BLaER1 treated with 17β-estradiol and CSF1 and Interleukin-3, amounts not matched to agents 10 nM and 100 nM (cell line): ENCODE measurements around the gene PLEKHO1.
A peak's percentile ranks its signal among the peaks of the same experiment; 100 is the strongest.
"Not testable (repeated sequence)": the region's sequence is repeated elsewhere in the genome, so short reads cannot be mapped to it uniquely, and the experiment has no call there.

Experiments used
- H3K27ac ChIP-seq, 11 experiments: shearing (Covaris generic); formaldehyde crosslinking; 2 replicates each; pipeline ENCODE4 v1.8.1; 2022
- H3K27me3 ChIP-seq, 11 experiments: shearing (Covaris generic); formaldehyde crosslinking; 2 replicates each; pipeline ENCODE4 v1.8.1; 2022
- H3K36me3 ChIP-seq, 11 experiments: shearing (Covaris generic); formaldehyde crosslinking; 2 replicates each; pipeline ENCODE4 v1.8.1; 2022
- H3K4me1 ChIP-seq, 10 experiments: shearing (Covaris generic); formaldehyde crosslinking; 2 replicates each; pipeline ENCODE4 v1.8.1; 2022
- H3K4me2 ChIP-seq, 11 experiments: shearing (Covaris generic); formaldehyde crosslinking; 2 replicates each; pipeline ENCODE4 v1.8.1; 2022
- H3K4me3 ChIP-seq, 10 experiments: shearing (Covaris generic); formaldehyde crosslinking; 2 replicates each; pipeline ENCODE4 v1.8.1; 2022
- H3K9ac ChIP-seq, 11 experiments: shearing (Covaris generic); formaldehyde crosslinking; 2 replicates each; pipeline ENCODE4 v1.8.1; 2022
- H3K9me3 ChIP-seq, 11 experiments: shearing (Covaris generic); formaldehyde crosslinking; replicated peaks in 1 of 11; 2 replicates each; pipeline ENCODE4 v1.8.1; 2022
- H4K20me1 ChIP-seq, 11 experiments: shearing (Covaris generic); formaldehyde crosslinking; 2 replicates each; pipeline ENCODE4 v1.8.1; 2022
- Cebpa-rat ChIP-seq, 11 experiments: shearing (Covaris generic); IDR thresholded peaks; 2 replicates each; pipeline ENCODE4 v1.8.1; 2022

The PLEKHO1 gene

DNA sequence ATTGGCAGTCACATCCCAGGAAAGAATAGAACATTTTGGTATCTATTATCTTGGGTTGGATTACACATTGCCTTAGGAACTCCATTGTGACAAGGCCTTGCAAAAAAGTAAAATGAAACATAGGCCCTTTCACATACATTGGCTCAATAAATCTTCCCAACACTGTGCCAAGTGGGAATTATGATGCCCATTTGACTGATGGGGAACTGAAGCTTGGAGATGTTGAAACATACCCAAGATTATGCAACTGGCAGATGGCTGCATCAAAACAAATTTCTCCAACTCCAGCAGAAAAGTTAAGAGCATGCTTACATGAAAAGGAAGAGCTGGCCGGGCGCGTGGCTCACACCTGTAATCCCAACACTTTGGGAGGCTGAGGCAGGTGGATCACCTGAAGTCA is 26.9 kb downstream of the PLEKHO1 start:
- Histone ChIP-seq H3K27ac (peak overlapping the region in 6 of 11 experiments; percentile 23 to 64 (median 44); a peak in 9 of 22 replicates), H3K36me3 (no peaks in the 10 kb centered on the region), H3K9me3 (no peaks in the 10 kb centered on the region), H4K20me1 (no peaks in the 10 kb centered on the region), H3K4me2 (peak overlapping the region in 6 of 11 experiments; percentile 13 to 69 (median 62); a peak in 11 of 22 replicates), H3K27me3 (no peaks in the 10 kb centered on the region), H3K4me1 (peaks cover 6 to 77% (median 40%) of the 10 kb centered on the region in 10 experiments; a peak in 17 of 20 replicates), H3K9ac (no peak overlapping the region; a peak in 1 of 22 replicates), H3K4me3 (no peak overlapping the region)
- TF ChIP-seq Cebpa-rat (IDR thresholded peaks at IDR 0.05): peak in 6 of 11 experiments; percentile 17 to 83 (median 33); a peak in 5 of 22 replicates

DNA sequence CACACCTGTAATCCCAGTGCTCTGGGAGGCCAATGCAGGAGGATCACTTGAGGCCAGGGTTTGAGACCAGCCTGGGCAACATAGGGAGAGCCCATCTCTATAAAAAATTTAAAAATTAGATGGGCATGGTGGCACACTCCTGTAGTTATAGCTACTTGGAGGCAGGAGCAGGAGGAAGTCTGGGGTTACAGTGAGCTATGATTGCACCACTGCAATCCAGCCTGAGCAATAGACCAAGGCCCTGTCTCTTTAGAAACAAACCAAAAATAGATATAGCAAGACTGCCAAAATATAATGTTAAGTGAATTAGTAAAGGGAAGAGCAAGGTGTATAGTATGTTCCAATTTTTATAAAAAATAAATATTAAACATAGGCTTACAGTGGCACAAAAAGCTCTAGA is 28.8 kb downstream of the PLEKHO1 start:
- TF ChIP-seq Cebpa-rat (IDR thresholded peaks at IDR 0.05): peak in 4 of 11 experiments; percentile 39 to 41 (median 40); a peak in 3 of 22 replicates
- H3K9ac ChIP-seq: no peak overlapping the region; a peak in 1 of 22 replicates
- H3K27me3 ChIP-seq: no peaks in the 10 kb centered on the region
- no peaks in the 10 kb centered on the region for H4K20me1 ChIP-seq
- H3K27ac ChIP-seq: peak overlapping the region in 5 of 11 experiments; percentile 6 to 53 (median 45); a peak in 8 of 22 replicates
- H3K36me3 ChIP-seq: no peaks in the 10 kb centered on the region
- no peaks in the 10 kb centered on the region for H3K9me3 ChIP-seq
- H3K4me2 ChIP-seq: peak overlapping the region in 8 of 11 experiments; percentile 14 to 69 (median 60); a peak in 14 of 22 replicates
- H3K4me3 ChIP-seq: no peak overlapping the region
- H3K4me1 ChIP-seq: peaks cover 7 to 91% (median 44%) of the 10 kb centered on the region in 10 experiments; a peak in 17 of 20 replicates

DNA sequence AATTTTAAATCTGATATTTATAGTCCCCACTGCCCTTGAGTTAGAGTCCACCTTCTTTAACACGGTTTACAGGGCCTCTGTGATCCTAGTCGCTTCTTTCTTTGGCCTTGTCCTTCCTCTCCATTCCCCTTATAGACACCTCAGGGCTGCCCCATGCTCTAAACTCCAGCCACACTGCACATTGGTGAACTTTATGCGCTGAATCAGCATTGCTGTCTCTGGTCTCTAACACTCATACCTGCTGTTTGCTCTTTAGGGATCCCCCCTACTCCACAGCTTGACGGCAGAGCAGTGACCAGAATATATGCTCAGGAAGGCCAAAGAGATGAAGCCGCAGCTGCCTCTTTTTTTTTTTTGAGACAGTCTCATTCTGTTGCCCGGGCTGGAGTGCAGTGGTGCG is 30.2 kb downstream of the PLEKHO1 start:
- H3K4me2 ChIP-seq: peak overlapping the region in 5 of 11 experiments; percentile 58 to 69 (median 62); a peak in 10 of 22 replicates
- no peaks in the 10 kb centered on the region for H3K27me3 ChIP-seq
- peaks cover 7 to 94% (median 45%) of the 10 kb centered on the region in 10 experiments; a peak in 17 of 20 replicates for H3K4me1 ChIP-seq
- H3K27ac ChIP-seq: peak overlapping the region in 3 of 11 experiments; percentile 44 to 48 (median 46); a peak in 6 of 22 replicates
- H3K36me3 ChIP-seq: no peaks in the 10 kb centered on the region
- TF ChIP-seq Cebpa-rat (IDR thresholded peaks at IDR 0.05): no peak
- H3K9me3 ChIP-seq: no peaks in the 10 kb centered on the region
- H3K9ac ChIP-seq: no peak overlapping the region
- H4K20me1 ChIP-seq: no peaks in the 10 kb centered on the region
- no peak overlapping the region for H3K4me3 ChIP-seq

DNA sequence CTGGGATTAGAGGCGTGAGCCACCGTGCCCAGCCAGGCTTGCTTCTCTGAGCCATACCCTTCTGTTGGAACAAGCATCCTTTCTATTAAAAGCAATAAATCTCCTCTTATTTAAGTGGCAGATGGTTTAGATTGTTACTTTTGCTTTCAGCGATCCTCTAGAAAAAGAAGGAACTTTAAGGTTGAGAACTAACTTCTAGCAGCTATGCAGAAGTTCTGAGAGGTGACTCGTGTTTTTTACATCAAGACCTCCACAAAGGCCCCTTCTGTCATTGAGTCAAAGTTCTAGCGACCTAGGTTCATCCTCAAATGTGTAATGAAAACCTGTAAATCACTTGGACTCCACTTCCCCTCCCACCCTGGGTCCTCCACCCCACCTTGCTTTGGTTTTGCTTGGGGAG is 30.8 kb downstream of the PLEKHO1 start:
- TF ChIP-seq Cebpa-rat (IDR thresholded peaks at IDR 0.05): no peak
- H3K27me3 ChIP-seq: no peaks in the 10 kb centered on the region
- H3K4me2 ChIP-seq: peak overlapping the region in 6 of 11 experiments; percentile 35 to 69 (median 61); a peak in 12 of 22 replicates
- H3K9me3 ChIP-seq: no peaks in the 10 kb centered on the region
- H3K4me3 ChIP-seq: no peak overlapping the region
- H4K20me1 ChIP-seq: no peaks in the 10 kb centered on the region
- no peaks in the 10 kb centered on the region for H3K36me3 ChIP-seq
- H3K9ac ChIP-seq: no peak overlapping the region; a peak in 1 of 22 replicates
- peaks cover 7 to 92% (median 45%) of the 10 kb centered on the region in 10 experiments; a peak in 17 of 20 replicates for H3K4me1 ChIP-seq
- H3K27ac ChIP-seq: peak overlapping the region in 4 of 11 experiments; percentile 2 to 48 (median 45); a peak in 5 of 22 replicates

DNA sequence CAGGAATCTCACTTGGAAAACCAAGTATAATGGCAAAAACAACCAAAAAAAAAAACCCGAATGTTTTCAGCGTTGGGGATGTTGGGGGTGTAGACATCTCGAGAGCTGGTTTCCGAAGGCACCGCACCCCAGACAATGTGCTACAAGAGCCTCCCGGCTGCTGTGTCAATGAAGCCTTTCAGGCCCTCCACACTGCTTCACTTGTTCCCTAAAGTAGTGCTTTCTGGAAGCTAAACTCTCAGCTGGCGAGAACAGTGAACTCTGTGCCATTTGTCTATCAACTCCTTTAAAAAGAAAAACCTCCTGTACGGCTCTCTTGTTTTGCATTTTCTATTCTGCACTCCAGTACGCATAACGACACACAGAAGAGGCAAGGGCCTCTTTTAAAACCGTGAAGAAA is 32.5 kb downstream of the PLEKHO1 start:
- TF ChIP-seq Cebpa-rat (IDR thresholded peaks at IDR 0.05): no peak
- H3K9ac ChIP-seq: no peak overlapping the region
- H3K4me2 ChIP-seq: peak overlapping the region in 3 of 11 experiments; percentile 58 to 66 (median 62); a peak in 3 of 22 replicates
- no peaks in the 10 kb centered on the region for H4K20me1 ChIP-seq
- H3K4me3 ChIP-seq: no peak overlapping the region
- no peaks in the 10 kb centered on the region for H3K9me3 ChIP-seq
- H3K4me1 ChIP-seq: peaks cover 7 to 90% (median 50%) of the 10 kb centered on the region in 10 experiments; a peak in 18 of 20 replicates
- H3K27me3 ChIP-seq: no peaks in the 10 kb centered on the region
- H3K36me3 ChIP-seq: no peaks in the 10 kb centered on the region
- no peak overlapping the region for H3K27ac ChIP-seq

DNA sequence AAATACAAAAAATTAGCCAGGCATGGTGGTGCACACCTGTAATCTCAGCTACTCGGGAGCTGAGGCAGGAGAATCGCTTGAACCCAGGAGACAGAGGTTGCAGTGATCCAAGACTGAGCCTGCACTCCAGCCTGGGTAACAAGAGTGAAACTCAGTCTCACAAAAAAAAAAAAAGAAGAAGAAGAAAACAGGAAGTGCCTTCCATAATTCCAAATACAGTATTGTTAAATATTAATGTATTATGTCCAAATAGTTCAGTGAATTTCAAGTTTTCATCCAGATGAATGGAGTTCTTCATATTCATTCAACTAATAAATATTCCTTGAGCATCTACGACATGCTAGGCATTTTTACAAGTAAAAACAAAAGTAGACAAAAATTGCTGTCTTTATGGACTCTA is 33.3 kb downstream of the PLEKHO1 start:
- Histone ChIP-seq H3K4me3 (no peak overlapping the region), H4K20me1 (no peaks in the 10 kb centered on the region), H3K4me1 (peaks cover 15 to 90% (median 55%) of the 10 kb centered on the region in 10 experiments), H3K27me3 (no peaks in the 10 kb centered on the region), H3K36me3 (no peaks in the 10 kb centered on the region), H3K9ac (no peak overlapping the region), H3K9me3 (no peaks in the 10 kb centered on the region), H3K4me2 (peak overlapping the region in 4 of 11 experiments; percentile 20 to 62 (median 56); a peak in 6 of 22 replicates), H3K27ac (peak overlapping the region in 1 of 11 experiments; percentile 2; a peak in 2 of 22 replicates)
- no peak for TF ChIP-seq Cebpa-rat (IDR thresholded peaks at IDR 0.05)

DNA sequence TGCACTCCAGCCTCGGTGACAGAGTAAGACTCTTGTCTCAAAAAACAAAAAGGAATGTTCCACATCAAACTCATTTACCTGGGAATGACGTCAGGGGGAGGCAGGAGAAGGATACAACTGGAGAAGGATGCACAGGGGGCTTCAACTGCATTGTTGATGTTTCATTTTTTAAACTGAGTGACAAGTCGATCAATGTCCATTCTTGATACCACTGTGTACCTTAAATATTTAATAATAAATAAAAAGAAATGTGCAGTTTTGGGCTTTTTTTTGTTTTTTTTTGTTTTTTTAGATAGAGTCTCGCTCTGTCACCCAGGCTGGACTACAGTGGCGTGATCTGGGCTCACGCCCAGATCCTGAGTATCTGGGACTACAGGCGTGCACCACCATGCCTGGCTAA is 35.8 kb downstream of the PLEKHO1 start:
- Histone ChIP-seq H3K9ac (no peak overlapping the region), H4K20me1 (no peaks in the 10 kb centered on the region), H3K4me2 (peak overlapping the region in 3 of 11 experiments; percentile 73 to 88 (median 74); a peak in 4 of 22 replicates), H3K4me1 (peaks cover 17 to 69% (median 39%) of the 10 kb centered on the region in 10 experiments), H3K27ac (peak overlapping the region in 5 of 11 experiments; percentile 79 to 87 (median 85); a peak in 5 of 22 replicates), H3K27me3 (no peaks in the 10 kb centered on the region), H3K36me3 (no peaks in the 10 kb centered on the region), H3K9me3 (no peaks in the 10 kb centered on the region), H3K4me3 (no peak overlapping the region)
- TF ChIP-seq Cebpa-rat (IDR thresholded peaks at IDR 0.05): no peak

DNA sequence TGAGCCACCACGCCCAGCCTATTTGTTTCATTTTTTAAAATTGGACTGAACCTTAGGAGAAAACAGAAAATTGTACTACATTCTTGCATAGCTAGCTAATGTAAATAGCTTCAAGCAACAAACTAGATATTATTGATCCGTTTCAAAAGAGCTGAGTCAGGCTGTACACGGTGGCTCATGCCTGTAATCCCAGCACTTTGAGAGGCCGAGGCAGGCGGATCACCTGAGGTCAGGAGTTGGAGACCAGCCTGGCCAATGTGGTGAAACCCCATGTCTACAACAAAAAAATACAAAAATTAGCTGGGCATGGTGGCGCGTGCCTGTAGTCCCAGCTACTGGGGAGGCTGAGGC is 36.7 kb downstream of the PLEKHO1 start:
- H3K9me3 ChIP-seq, H3K27me3 ChIP-seq, H3K36me3 ChIP-seq, H4K20me1 ChIP-seq: not testable (repeated sequence)
- peak overlapping the region in 8 of 11 experiments; percentile 31 to 88 (median 62); a peak in 15 of 22 replicates for H3K4me2 ChIP-seq
- peak overlapping the region in 9 of 11 experiments; percentile 56 to 89 (median 81); a peak in 18 of 22 replicates for H3K27ac ChIP-seq
- H3K4me3 ChIP-seq: peak overlapping the region in 4 of 10 experiments; percentile 28 to 45 (median 36); a peak in 4 of 20 replicates
- peaks cover 11 to 60% (median 30%) of the 10 kb centered on the region in 10 experiments for H3K4me1 ChIP-seq
- peak overlapping the region in 7 of 11 experiments; percentile 54 to 80 (median 71); a peak in 14 of 22 replicates for H3K9ac ChIP-seq

DNA sequence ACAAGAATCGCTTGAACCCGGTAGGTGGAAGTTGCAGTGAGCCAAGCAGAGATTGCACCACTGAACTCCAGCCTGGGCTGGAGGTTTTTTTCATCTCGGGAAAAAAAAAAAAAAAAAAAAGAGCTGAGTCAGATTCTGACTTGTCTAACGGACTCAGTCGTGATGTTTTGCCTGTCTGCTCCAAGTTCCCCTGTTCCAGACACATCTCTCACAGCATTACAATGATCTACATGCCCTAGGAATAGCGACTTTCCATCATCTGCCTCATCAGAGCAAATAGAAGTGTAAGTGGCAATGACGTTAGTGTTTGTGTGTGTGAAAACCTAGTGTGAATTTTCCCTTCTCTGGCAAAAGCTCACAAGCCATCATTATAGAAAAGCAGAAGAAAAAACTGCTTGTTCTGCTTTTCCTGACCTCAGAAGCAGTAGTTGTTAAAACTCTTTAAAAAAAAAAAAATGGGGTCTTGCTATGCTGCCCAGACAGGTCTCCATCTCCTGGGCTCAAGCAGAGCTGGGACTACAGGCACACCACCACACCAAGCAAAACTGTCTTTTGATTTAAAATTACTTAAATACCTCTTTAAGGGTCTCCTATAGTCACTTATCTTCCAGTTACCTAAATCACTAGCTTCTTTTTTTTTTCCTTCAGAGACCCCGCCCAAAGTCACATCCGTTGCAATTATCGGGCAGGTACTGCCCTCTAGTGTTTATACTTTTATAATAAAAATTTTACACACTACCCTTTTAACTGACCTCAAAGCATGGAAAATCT is 37.3 kb downstream of the PLEKHO1 start:
- peak in 5 of 11 experiments; percentile 13 to 59 (median 42); a peak in 4 of 22 replicates for TF ChIP-seq Cebpa-rat (IDR thresholded peaks at IDR 0.05)
- Histone ChIP-seq H3K9me3 (no peaks in the 10 kb centered on the region), H4K20me1 (no peaks in the 10 kb centered on the region), H3K27me3 (no peaks in the 10 kb centered on the region), H3K4me2 (peak overlapping the region; percentile 41 to 88 (median 65)), H3K9ac (peak overlapping the region in 10 of 11 experiments; percentile 1 to 80 (median 67); a peak in 18 of 22 replicates), H3K36me3 (no peaks in the 10 kb centered on the region), H3K27ac (peak overlapping the region in 10 of 11 experiments; percentile 27 to 89 (median 80); a peak in 19 of 22 replicates), H3K4me3 (peak overlapping the region in 4 of 10 experiments; percentile 28 to 45 (median 36); a peak in 5 of 20 replicates), H3K4me1 (peaks cover 10 to 54% (median 25%) of the 10 kb centered on the region in 10 experiments)
